Stimulated activated CD8-positive, alpha-beta memory T cell treated with anti-CD3 and anti-CD28 coated beads, Interleukin-12 subunit alpha, Interleukin-12 subunit beta, amount 100 ng/mL, for 4 hours (primary cell): ENCODE measurements around the gene HTR3B.
"Not testable (repeated sequence)": the region's sequence is repeated elsewhere in the genome, so short reads cannot be mapped to it uniquely, and the experiment has no call there.

Experiments used
- DNase-seq: peaks from one replicate; pipeline ENCODE4 v3.0.0-alpha.2; 2020; ENCODE audit warnings: low read depth

HTR3B gene, protein sequence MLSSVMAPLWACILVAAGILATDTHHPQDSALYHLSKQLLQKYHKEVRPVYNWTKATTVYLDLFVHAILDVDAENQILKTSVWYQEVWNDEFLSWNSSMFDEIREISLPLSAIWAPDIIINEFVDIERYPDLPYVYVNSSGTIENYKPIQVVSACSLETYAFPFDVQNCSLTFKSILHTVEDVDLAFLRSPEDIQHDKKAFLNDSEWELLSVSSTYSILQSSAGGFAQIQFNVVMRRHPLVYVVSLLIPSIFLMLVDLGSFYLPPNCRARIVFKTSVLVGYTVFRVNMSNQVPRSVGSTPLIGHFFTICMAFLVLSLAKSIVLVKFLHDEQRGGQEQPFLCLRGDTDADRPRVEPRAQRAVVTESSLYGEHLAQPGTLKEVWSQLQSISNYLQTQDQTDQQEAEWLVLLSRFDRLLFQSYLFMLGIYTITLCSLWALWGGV

DNA sequence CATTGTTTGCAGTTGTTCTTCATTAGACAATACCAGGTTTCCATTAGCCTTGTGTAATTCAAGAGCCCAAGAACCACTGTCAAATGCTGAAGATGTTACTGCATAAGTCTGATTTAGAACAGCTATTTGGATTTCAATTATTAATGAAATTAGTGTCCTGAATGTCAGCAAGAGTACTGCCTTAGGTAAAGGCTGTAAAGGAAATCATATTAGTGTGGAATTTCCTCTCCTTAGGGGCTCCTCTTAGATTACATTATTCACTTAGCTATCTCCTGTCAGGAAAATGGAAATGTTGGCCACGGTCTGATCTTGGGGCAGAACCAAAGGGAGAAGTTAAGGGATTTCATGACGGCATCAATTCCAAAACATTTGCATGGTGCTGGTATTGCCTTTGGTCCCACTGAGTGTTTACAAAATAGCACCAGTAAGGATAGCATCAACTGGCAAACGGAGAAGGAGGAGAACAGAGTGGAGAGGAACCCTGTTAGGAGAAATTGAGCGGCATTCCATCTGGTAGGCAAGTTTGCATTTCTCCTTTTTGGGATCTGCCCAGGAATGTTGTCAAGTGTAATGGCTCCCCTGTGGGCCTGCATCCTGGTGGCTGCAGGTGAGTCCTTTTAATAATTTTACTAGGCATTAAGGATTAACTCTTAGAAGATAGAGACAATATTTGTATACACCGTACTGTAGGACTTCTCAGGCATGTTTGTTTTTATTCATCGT is at the start of gene HTR3B:
Gene HTR3B, plus strand, starts transcription at position 418 of the 723 bp plus-strand sequence. Its CDS starts 138 bp downstream, at position 556.
- no peak for DNase-seq

DNA sequence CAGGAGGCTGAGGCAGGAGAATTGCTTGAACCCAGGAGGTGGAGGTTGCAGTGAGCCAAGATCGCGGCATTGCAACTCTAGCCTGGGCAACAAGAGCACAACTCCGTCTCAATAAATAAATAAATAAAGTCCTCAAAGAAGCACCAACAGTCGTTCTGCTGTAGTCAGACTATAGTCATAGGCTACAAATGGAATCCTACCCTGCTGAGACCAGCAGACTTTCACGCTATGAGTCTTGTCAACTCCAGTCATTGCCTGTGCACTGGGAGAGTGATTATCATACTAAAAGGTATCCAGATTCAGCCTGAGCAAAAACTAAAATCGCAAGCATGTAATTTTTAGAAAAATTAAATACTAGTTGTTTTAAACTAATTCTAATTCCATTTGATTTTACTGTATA is 48.8 kb upstream of the HTR3B start:
- no peak for DNase-seq

DNA sequence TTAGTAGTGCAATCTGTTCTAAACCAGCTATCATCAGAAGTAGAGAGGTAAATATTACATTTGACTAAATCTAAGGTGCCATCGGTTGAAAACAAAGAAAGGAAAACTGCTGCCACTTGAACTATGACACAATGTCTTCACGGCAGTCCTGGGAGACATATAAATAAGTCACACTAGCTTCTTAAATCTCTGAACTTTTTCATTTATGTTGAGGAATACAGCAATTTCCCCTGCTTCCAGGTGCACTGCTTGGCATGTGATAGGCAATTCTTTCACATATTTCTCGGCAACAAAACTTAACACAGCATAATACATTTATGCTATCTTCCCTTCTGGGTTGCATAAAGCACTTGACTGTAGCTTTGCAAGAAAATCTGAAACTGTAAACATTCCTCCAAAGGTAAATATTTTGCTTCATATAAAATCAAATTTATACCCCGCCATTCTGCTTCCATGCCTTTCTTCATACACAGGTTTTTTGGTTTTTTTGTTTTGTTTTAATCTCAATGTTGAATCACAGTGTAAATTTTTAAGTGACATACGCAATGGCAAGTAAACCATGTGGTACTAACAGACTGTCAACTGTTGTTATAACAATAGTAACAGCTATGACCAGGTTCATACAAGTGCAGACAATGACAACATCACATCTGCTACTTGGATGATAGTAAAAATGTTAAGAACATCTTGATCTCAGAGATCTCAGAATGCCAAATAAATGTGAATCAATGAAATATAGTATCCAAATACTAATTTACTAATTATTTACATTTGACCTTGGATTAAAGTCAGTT is 47.4 kb upstream of the HTR3B start:
- DNase-seq = no peak

DNA sequence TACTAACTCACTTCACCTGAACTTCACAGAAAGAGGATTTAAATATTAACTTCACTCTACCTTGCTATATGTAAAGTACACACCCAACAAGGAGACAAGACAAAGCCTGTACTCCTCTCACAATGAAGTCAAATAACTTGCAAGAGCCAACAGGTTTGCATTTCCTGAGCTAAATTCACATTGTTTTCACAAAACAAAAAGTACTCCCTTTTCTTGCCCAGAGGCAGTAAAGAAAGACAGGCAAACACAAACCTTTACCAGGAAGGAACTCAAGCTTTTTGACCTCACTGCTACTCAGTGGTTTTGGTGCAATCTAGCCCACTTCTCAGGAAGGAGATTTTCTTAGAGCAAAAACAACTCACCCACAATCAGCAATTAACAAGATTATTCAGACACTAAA is 44.9 kb upstream of the HTR3B start:
- DNase-seq = no peak

DNA sequence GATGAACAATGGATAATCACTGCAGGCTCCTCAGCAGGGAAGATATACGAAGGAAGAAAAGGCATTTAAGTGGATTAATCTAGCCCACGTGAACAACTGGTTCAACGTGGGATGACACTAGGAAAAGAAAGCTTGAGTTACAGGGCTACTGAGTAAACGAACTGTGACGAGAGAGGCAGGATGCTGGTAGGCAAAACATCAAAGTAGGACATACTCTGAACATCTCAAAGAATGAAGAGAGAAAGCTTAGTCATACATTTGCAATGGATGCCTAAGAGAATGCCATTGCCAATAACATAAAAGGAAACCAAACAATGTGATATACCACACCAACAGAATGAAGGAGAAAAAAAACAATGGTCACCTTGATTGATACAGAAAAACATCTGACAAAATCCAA is 42.2 kb upstream of the HTR3B start:
- no peak for DNase-seq

DNA sequence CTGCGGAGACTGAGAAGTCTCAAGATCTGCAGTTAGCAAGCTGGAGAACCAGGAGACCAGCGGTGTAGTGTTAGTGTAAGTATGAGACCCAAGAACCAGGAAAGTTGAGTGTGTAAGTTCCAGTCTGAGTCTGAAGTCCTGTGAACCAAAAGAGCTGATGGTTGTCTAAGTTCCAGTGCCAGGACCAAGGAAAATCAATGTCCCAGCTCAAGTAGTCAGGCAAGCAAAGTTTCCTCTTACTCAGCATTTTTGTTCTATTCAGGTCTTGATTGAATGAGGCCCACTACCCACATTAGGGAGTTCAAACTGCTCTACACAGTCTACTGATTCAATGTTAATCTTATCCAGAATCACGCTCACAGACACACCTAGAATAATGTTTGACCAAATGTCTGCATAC is 40.2 kb upstream of the HTR3B start:
- no peak for DNase-seq

DNA sequence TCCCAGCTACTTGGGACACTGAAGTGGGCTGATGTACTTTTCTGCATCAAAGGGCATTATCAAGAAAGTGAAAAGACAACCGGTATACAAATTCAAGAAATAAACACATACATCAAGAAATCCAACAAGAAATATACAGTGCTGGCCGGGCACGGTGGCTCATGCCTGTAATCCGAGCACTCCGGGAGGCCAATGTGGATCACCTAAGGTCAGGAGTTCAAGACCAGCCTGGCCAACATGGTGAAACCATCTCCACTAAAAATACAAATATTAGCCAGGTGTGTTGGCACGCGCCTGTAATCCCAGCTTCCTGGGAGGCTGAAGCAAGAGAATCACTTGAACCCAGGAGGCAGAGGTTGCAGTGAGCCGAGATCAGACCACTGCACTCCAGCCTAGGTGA is 38.7 kb upstream of the HTR3B start:
- DNase-seq = no peak

DNA sequence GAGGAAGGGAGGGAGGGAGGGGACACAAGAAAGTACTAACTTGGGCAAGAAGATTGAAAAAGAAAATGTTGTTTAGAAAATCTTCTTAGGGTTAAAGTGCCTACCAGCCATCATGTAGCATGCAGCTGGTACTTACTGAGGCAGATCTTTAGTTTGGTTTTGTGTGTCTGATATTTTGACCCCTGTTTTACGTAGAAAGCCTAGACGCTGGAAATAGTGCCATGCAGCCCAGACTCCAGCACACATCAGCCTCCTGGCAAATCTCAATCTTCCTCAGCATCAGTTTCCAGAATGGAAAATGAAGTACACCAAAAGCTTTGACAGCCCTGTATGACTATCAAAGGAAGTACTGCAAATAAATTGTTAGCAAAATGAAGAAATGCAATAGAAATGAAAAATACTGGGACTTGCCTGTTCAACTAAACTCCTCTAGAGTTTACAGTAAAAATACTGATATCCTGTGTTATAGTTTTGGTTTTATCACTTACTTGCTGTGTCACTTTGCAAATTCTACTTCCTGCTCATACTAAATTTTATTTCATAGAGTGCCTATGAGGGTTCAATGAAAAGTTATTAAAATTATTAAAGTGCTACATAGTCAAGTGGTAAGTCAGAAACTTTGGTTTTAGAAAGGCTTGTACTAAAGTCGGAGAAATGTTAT is 36.6 kb upstream of the HTR3B start:
- DNase-seq = no peak

DNA sequence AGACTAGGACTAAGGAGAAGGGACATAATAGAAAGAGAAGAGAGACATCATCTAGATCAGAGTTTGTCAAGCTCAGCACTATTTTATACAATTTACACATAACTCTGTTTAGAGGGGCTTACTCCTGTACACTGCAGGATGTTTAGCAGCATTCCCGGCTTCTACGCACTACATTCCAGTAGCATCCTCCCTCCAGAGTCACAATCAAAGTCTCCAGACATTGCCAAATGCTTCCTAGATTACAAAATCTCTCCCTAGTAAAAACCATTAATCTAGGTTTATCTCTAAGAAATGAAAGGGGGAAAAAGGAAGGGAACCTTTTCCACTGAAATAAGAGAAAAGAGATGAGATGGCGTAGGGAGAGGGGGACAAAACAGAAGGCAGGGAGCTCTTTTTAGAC is 33.3 kb upstream of the HTR3B start:
- no peak for DNase-seq

DNA sequence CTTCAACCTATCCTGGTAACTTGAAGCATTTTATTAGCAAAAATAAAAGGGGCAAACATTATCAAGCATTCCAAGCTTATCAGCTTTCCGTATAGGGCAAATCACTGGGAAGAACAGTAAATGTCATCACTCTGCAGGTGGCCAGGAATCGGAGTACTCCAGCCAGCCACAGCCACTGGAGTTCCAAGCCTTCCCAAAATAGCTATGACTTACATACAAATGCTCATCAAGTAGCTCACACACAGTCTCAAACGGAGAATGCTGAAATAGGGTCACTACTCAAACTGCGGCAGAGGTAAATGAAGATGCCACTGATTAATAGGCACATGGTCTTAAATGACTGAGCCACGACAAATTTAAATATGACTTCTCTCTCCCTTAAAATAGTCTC is 31.4 kb upstream of the HTR3B start:
- DNase-seq = no peak

DNA sequence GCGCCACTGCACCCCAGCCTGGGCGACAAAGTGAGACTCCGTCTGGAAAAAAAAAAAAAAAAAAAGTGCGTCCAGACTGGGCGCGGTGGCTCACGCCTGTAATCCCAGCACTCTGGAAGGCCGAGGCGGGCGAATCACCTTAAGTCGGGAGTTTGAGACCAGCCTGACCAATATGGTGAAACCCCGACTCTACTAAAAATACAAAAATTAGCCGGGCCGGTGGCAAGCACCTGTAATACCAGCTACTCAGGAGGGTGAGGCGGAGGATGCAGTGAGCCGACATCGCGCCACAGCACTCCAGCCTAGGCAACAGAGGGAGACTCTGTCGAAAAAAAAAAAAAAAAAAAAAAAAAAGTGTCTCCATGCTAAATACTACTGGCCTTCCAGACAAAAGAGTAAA is 30.5 kb upstream of the HTR3B start:
- no peak for DNase-seq

DNA sequence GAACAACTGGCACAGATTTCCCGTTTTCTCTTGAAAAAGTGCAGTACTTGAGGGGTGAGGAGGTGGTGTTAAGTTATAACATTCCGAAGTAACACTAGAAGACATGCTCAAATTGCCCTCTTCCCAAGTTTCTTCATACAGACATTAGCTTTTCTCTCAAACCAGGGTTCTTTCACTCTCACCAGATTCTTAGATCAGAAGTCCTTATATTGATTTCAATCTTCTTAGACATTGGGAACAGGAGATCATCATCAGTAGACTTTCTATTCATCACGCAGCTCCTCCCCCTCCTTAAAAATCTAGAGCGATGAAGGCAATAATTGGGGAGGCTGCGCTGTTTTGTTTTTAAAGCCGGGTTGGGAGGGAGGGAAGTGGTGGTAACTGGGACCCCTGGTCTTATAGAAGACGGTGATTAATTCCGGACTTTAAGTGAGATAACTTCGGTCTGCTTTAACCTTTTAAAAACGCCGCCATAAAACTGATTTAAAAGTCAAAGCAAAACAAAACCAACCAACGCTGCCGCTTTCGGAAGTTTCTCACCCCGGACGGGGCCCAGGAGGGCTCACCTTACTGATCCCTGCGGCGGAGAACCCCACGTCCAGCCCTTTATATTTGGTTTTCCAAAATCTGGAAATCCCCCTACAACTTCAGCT is 29.9 kb upstream of the HTR3B start:
- no peak for DNase-seq

DNA sequence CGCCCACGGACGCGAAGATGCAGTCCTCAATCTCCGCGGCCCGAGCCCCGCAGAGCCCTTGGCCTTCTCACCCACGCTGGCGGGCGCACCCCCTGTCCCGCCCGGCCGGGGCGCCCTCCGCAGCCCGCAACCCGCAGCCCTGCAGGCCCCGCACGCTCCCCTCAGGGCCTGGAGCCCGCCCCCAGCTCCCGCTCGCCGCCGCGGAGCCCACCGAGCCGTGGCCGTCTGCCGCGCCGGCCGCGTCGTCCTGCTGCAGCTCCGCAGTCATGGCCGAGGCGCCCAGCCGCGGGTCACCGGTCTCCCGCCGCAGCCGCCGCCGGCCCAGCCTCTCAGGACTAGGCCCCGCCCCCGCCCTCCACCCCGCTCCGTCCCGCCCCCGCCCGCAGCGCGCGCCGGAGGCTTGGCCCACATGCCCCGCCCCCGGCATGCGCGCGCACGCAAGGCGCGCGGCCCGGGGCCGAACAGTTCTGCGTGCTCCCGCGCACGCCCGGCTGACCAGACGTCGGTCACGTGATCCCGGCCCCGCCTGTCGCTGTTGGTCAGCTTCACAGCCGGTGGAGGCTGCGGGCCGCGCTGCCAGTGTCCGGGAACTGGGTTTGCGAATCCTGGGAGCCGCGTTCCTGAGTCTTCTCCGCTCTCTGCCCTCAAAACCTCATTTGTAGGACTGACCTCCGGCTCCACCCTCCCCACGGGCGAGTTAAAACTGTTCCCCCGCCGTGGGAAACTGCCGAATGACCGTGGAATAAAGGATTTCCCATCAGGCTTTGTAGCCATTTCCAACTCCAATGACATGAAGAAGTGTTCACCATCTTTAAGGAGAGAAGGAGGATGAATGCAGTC is 29.1 kb upstream of the HTR3B start, which contains the start of gene USP28:
Gene USP28, minus strand, starts transcription at position 339 of the 840 bp plus-strand sequence. Its CDS starts 71 bp downstream, at position 268.
- peak; percentile 74 for DNase-seq

DNA sequence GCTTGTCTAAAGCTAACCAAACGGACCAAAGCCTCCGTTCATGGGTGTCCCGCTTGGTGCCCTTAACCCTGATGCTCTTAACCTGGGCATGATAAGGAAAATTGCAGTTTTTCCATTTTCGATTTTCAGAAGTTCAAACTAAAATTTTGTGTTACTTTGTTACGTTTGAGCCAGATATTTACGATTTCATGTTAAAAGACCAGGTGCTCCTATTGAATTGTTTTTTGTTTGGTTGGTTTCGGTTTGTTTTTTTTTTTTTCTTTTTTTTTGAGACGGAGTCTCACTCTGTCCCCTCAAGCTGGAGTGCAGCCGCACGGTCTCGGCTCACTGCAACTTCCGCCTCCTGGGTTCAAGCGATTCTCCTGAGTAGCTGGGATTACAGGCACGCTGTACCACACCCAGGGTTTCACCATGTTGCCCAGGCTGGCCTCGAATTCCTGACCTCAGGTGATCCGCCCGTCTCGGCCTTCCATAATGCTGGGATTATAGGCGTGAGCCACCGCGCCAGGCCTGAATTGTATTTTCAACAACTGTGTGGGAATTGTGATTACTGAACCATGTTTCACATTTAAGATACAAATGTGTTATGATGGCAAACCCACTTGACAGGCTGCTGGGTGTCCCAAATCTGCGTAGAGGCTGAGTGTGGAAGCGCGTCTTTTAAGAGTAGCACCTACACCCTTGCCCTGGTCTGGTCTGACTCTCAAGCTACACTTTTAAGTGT is 28.4 kb upstream of the HTR3B start:
- no peak for DNase-seq

DNA sequence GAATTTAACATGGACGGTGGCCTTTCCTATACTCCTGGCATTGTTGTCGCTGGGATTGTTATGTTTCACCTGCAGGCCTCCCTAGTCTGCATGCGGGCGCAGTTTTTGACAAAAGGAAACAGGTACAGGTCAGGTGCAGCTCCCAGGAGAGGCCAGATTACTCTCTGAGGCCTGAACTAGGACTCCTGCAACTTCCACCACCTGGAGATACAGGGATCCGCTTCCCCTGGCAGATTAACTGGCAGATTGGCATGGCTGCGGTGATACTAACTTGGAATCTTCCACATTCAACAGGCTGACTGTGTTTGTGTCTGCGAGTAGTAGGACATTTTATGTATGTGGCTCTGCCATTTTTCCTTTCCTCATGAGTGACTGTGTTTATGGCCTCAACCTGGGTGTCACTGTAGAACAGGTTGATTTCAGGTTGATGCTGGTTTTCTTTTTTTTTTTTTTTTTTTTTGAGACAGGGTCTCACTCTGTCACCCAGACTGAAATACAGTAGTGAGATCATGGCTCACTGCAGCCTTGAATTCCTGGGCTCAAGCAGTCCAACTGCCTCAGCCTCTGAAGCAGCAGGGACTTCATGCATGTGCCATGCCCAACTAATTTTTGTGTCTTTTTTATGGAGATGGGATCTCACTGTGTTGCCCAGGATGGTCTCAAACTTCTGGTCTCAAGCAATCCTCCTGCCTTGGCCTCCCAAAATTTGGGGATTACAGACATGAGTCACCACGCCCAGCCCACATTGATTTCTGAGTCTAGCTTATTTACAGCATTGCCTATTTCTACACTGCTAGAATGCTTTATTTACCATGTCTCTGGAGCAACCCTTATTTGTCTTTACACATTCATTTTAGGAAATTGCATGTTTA is 27.6 kb upstream of the HTR3B start:
- no peak for DNase-seq

DNA sequence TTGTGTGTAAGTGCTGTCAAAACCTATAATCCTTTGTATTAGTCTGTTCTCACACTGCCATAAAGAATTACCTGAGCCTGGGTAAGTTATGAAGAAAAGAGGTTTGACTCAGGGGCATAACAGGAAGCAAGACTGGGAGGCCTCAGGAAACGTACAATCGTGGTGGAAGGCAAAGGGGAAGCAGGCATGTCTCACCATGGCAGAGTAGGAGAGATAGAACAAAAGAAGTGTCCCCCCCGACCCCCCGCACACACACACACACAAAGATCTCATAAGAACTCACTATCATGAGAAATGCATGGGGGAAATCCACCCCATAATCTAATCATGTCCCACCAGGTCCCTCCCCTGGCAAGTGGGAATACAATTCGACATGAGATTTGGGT is 26.9 kb upstream of the HTR3B start:
- DNase-seq = no peak

DNA sequence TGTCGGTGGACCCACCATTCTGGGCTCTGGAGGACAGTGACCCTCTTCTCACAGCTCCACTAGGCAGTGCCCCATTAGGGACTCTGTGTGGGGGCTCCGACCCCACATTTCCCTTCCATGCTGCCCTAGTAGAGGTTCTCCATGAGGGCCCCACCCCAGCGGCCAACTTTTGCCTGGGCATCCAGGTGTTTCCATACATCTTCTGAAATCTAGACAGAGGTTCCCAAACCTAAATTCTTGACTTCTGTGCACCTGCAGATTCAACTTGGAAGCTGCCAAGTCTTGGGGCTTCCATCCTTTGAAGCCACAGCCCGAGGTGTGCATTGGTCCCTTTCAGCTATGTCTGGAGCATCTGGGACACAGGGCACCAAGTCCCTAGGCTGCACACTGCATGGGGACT is 25.1 kb upstream of the HTR3B start:
- DNase-seq = not testable (repeated sequence)

DNA sequence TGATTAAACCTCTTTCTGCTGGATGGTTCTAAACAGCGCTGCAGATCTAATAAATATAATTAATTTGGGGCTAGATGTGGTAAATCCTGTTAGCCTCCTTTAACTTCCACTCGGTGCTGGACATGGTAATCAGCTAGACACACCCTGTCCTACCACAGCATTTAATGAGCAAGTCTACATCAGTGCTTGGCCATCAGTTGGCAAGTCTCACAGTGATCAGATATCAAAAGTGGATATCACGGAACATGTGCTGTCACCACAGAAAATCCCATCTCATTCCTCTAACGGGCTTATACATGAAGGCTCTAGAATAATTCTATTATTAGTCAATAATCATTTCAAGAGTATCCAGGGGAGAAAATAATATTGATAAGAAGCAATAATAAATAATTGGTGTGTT is 23.6 kb upstream of the HTR3B start:
- no peak for DNase-seq

DNA sequence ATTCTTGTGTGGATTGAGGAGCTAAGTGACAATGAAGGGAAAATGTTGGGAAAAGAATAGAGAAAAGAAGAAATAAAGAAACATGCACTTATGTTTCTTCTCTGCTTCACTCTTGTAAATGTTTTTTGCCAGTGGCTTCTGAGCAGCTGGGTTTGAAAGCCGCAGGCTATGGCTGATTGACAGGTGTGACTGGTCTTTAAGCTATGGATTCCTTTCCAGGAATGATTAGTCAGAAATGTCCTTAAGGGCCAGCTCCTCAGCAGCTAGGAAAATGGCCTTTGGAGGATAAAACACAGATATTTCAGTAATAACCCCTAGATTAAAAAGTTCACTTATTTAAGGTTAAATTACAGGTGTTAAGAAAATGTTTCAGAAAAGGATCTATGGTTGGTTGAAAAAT is 22.7 kb upstream of the HTR3B start:
- DNase-seq = no peak
